H1 (cell line): ENCODE results near the gene CAMK2N2. TPM values are rescaled to one million over a fixed set of nuclear protein-coding genes. Genes with fewer than 3 reads are reported as not detected.

Source experiments
- CTCF ChIA-PET: fragments of 300-600 bp; sonication (Branson Sonifier 250); formaldehyde crosslinking; loops from one replicate; lab custom pipeline; 2021; ENCODE audit not compliant: partially characterized antibody; lab: Charles Lee
- POLR2A ChIA-PET: fragments of 300-600 bp; sonication (Branson Sonifier 250); formaldehyde crosslinking; loops from one replicate; lab custom pipeline; 2021; ENCODE audit warnings: inconsistent platforms; ENCODE audit not compliant: partially characterized antibody; lab: Charles Lee
- DNase-seq, 2 experiments: peaks; one replicate each; pipeline versions ENCODE4 v3.0.0 to v3.0.0-alpha.2; 2010 to 2022; ENCODE audit warnings: low spot score in 2 of 2, low read depth in 1 of 2, mixed read lengths in 1 of 2
- FAIRE-seq: peaks from 2 replicates; lab custom pipeline; 2011; peaks lifted over from hg19 to GRCh38; lab: Jason Lieb, UNC
- H2AFZ ChIP-seq: 2 replicates; pipeline ENCODE4 v1.8.1; 2012; ENCODE audit warnings: low read length, inconsistent platforms
- H2AK5ac ChIP-seq: 2 replicates; pipeline ENCODE4 v1.6.1; 2013; ENCODE audit warnings: low read depth, low read length
- H2BK120ac ChIP-seq: replicated peaks from 2 replicates; pipeline ENCODE3; 2013; ENCODE audit warnings: low read depth, low read length, inconsistent platforms
- H2BK12ac ChIP-seq: 2 replicates; pipeline ENCODE4 v1.6.1; 2013; ENCODE audit warnings: low read depth, low read length
- H2BK15ac ChIP-seq: 2 replicates; pipeline ENCODE4 v1.6.1; 2013; ENCODE audit warnings: low read length
- H2BK20ac ChIP-seq: 2 replicates; pipeline ENCODE4 v1.6.1; 2013; ENCODE audit warnings: low read length
- H2BK5ac ChIP-seq: 2 replicates; pipeline ENCODE4 v1.6.1; 2013; ENCODE audit warnings: low read depth, low read length
- H3K14ac ChIP-seq: 2 replicates; pipeline ENCODE4 v1.6.1; 2013; ENCODE audit warnings: inconsistent platforms; ENCODE audit not compliant: insufficient read length
- H3K18ac ChIP-seq: 2 replicates; pipeline ENCODE4 v1.6.1; 2013; ENCODE audit warnings: low read length; ENCODE audit errors: extremely low read depth
- H3K23ac ChIP-seq: 2 replicates; pipeline ENCODE4 v1.6.1; 2013; ENCODE audit warnings: inconsistent platforms; ENCODE audit not compliant: insufficient read length
- H3K23me2 ChIP-seq: 2 replicates; pipeline ENCODE4 v1.6.1; 2013; ENCODE audit warnings: low read depth, low read length
- H3K27ac ChIP-seq: 2 replicates; pipeline ENCODE4 v1.6.1; 2011; ENCODE audit warnings: low read depth, low read length, inconsistent platforms
- H3K27me3 ChIP-seq, 4 experiments: replicated peaks in 1 of 4; 1 replicate in 1 of 4; 2 replicates in 3 of 4; pipeline versions ENCODE4 v1.6.1 to v1.8.1; 2011 to 2013; ENCODE audit warnings: low read length in 3 of 4, mild to moderate bottlenecking in 3 of 4, inconsistent platforms in 2 of 4, mixed read lengths in 2 of 4, moderate library complexity in 1 of 4; ENCODE audit not compliant: control insufficient read depth in 3 of 4, insufficient read depth in 3 of 4; ENCODE audit errors: extremely low read depth in 1 of 4
- H3K36me3 ChIP-seq, 4 experiments: 2 replicates each; pipeline versions ENCODE4 v1.6.1 to v1.8.1; 2011 to 2013; ENCODE audit warnings: mild to moderate bottlenecking in 4 of 4, low read length in 3 of 4, moderate library complexity in 2 of 4, control low read depth in 1 of 4, inconsistent platforms in 1 of 4; ENCODE audit not compliant: insufficient read depth in 4 of 4, control insufficient read depth in 2 of 4
- H3K4ac ChIP-seq: replicated peaks from 2 replicates; pipeline ENCODE3; 2013; ENCODE audit warnings: low read length, low read depth, mixed read lengths, inconsistent platforms; ENCODE audit not compliant: insufficient read length
- H3K4me1 ChIP-seq, 4 experiments: replicated peaks in 1 of 4; 1 replicate in 1 of 4; 2 replicates in 3 of 4; pipeline versions ENCODE4 v1.6.1 to v1.8.1; 2011 to 2013; ENCODE audit warnings: low read length in 3 of 4, inconsistent platforms in 2 of 4, mixed read lengths in 1 of 4; ENCODE audit not compliant: insufficient read depth in 4 of 4, control insufficient read depth in 3 of 4
- H3K4me2 ChIP-seq, 2 experiments: 2 replicates each; pipeline versions ENCODE4 v1.6.1 to v1.8.1; 2011 to 2013; ENCODE audit warnings: low read depth in 2 of 2, low read length in 2 of 2, control low read depth in 1 of 2, inconsistent platforms in 1 of 2, mild to moderate bottlenecking in 1 of 2; ENCODE audit not compliant: insufficient read depth in 1 of 2
- H3K4me3 ChIP-seq, 4 experiments: fragments of 200-600, 300-600 bp in 1 of 4; sonication (generic), shearing (Covaris generic), sonication (Bioruptor Twin) in 1 of 4; 2 replicates each; pipeline versions ENCODE4 v1.5.1 to v1.8.1; 2011 to 2016; ENCODE audit warnings: low read length in 4 of 4, low read depth in 3 of 4, control low read depth in 2 of 4, inconsistent platforms in 2 of 4, mild to moderate bottlenecking in 2 of 4, mixed read lengths in 1 of 4, moderate library complexity in 1 of 4; ENCODE audit not compliant: insufficient read depth in 2 of 4; ENCODE audit errors: extremely low read depth in 1 of 4
- H3K56ac ChIP-seq: replicated peaks from 2 replicates; pipeline ENCODE3; 2013; ENCODE audit warnings: low read depth, mild to moderate bottlenecking, mixed read lengths, low read length, inconsistent platforms; ENCODE audit not compliant: insufficient read length
- H3K79me1 ChIP-seq: 2 replicates; pipeline ENCODE4 v1.6.1; 2013; ENCODE audit warnings: low read depth, low read length, control low read depth
- H3K79me2 ChIP-seq, 2 experiments: 2 replicates each; pipeline versions ENCODE4 v1.6.1 to v1.8.1; 2012 to 2013; ENCODE audit warnings: low read length in 2 of 2, mild to moderate bottlenecking in 2 of 2, inconsistent platforms in 1 of 2; ENCODE audit not compliant: insufficient read depth in 2 of 2, control insufficient read depth in 1 of 2
- H3K9ac ChIP-seq, 4 experiments: replicated peaks in 1 of 4; 1 replicate in 1 of 4; 2 replicates in 3 of 4; pipeline versions ENCODE4 v1.6.1 to v1.8.1; 2011 to 2013; ENCODE audit warnings: low read depth in 3 of 4, low read length in 3 of 4, control low read depth in 2 of 4, mild to moderate bottlenecking in 2 of 4, moderate library complexity in 2 of 4, inconsistent platforms in 1 of 4; ENCODE audit errors: extremely low read depth in 1 of 4
- H3K9me3 ChIP-seq, 2 experiments: 2 replicates each; pipeline versions ENCODE4 v1.6.1 to v1.8.1; 2012 to 2013; ENCODE audit warnings: mild to moderate bottlenecking in 2 of 2, moderate library complexity in 2 of 2, control low read depth in 1 of 2, inconsistent platforms in 1 of 2, low read depth in 1 of 2, low read length in 1 of 2, mixed read lengths in 1 of 2; ENCODE audit not compliant: insufficient read depth in 2 of 2
- H4K20me1 ChIP-seq, 2 experiments: replicated peaks in 1 of 2; 2 replicates each; pipeline versions ENCODE3 to v1.8.1; 2011 to 2013; ENCODE audit warnings: inconsistent platforms in 2 of 2, low read length in 2 of 2, mild to moderate bottlenecking in 1 of 2; ENCODE audit not compliant: insufficient read depth in 2 of 2, control insufficient read depth in 1 of 2
- H4K5ac ChIP-seq: 2 replicates; pipeline ENCODE4 v1.6.1; 2013; ENCODE audit warnings: low read length, low read depth, mixed read lengths, inconsistent platforms; ENCODE audit not compliant: insufficient read length
- H4K8ac ChIP-seq: 2 replicates; pipeline ENCODE4 v1.8.0; 2013; ENCODE audit warnings: mild to moderate bottlenecking, moderate library complexity, low read length, inconsistent platforms; ENCODE audit not compliant: insufficient read depth; ENCODE audit errors: extremely low read depth
- H4K91ac ChIP-seq: replicated peaks from 2 replicates; pipeline ENCODE3; 2013; ENCODE audit warnings: low read length, mixed read lengths, inconsistent platforms; ENCODE audit not compliant: insufficient read length
- ATF3 ChIP-seq: IDR thresholded peaks from 2 replicates; pipeline ENCODE4 v1.6.1; 2011; ENCODE audit warnings: low read depth, mild to moderate bottlenecking, low read length; ENCODE audit not compliant: insufficient read depth
- CEBPB ChIP-seq: IDR thresholded peaks from 2 replicates; pipeline ENCODE4 v1.6.1; 2012; ENCODE audit warnings: low read depth, low read length
- CREB1 ChIP-seq: IDR thresholded peaks from 2 replicates; pipeline ENCODE4 v1.6.1; 2012; ENCODE audit warnings: inconsistent platforms
- E2F6 ChIP-seq: IDR thresholded peaks from 2 replicates; pipeline ENCODE4 v1.6.1; 2012; ENCODE audit warnings: inconsistent platforms
- FOSL1 ChIP-seq: IDR thresholded peaks from 2 replicates; pipeline ENCODE4 v1.6.1; 2011; ENCODE audit warnings: mild to moderate bottlenecking, low read depth, low read length, moderate library complexity; ENCODE audit not compliant: insufficient read depth
- MAX ChIP-seq: IDR thresholded peaks from 2 replicates; pipeline ENCODE4 v1.6.1; 2012; ENCODE audit warnings: inconsistent platforms
- NANOG ChIP-seq: IDR thresholded peaks from 2 replicates; pipeline ENCODE4 v1.6.1; 2011; ENCODE audit warnings: low read length, low read depth, mild to moderate bottlenecking, inconsistent platforms; ENCODE audit not compliant: insufficient read depth, poor library complexity, severe bottlenecking
- POLR2A ChIP-seq, 2 experiments: IDR thresholded peaks; 1 replicate in 1 of 2; 2 replicates in 1 of 2; pipeline ENCODE4 v1.6.1; 2011; ENCODE audit warnings: low read depth in 2 of 2, low read length in 2 of 2, mild to moderate bottlenecking in 2 of 2; ENCODE audit errors: control extremely low read depth in 1 of 2
- RFX5 ChIP-seq: IDR thresholded peaks from 2 replicates; pipeline ENCODE4 v1.6.1; 2011; ENCODE audit warnings: low read depth, low read length, improper control_type of control experiment, borderline replicate concordance
- SP4 ChIP-seq: IDR thresholded peaks from 2 replicates; pipeline ENCODE4 v1.6.1; 2012; ENCODE audit warnings: low read length, inconsistent platforms
- TAF1 ChIP-seq: IDR thresholded peaks from 2 replicates; pipeline ENCODE4 v1.6.1; 2011; ENCODE audit warnings: mild to moderate bottlenecking, low read depth, low read length
- TBP ChIP-seq: IDR thresholded peaks from 2 replicates; pipeline ENCODE4 v1.6.1; 2011; ENCODE audit warnings: low read depth, low read length, improper control_type of control experiment
- TCF12 ChIP-seq: IDR thresholded peaks from 2 replicates; pipeline ENCODE4 v1.6.1; 2011; ENCODE audit warnings: low read depth, mild to moderate bottlenecking, low read length
- WGBS, 2 experiments: shearing (Covaris generic) in 1 of 2; methylation state at CpG; one replicate each; pipeline versions ENCODE4 v1.1.6 to v1.1.7; 2013 to 2015; ENCODE audit warnings: low lambda C conversion rate in 2 of 2, mixed read lengths in 2 of 2, inconsistent platforms in 1 of 2, low coverage in 1 of 2, missing lambda C conversion rate in 1 of 2; ENCODE audit not compliant: insufficient replicate concordance in 2 of 2, insufficient coverage in 1 of 2, insufficient read length in 1 of 2; ENCODE audit errors: extremely low coverage in 1 of 2, missing lambda C conversion rate in 1 of 2; 5-methylcytosine and 5-hydroxymethylcytosine counted together
- polyA plus RNA-seq, 7 experiments: library from polyadenylated mRNA; depleted of rRNA in 3 of 7; stranded (reverse) in 5 of 7; unstranded in 2 of 7; fragments of >200 nt in 5 of 7; fragments of 200-250 nt in 2 of 7; gene quantifications; 1 replicate in 5 of 7; 2 replicates in 1 of 7; 4 replicates in 1 of 7; pipeline versions ENCODE4 v1.2.1 to v1.2.3, GENCODE V29; 2011 to 2013; ENCODE audit warnings: missing spikeins in 2 of 7, mixed read lengths in 2 of 7
- total RNA-seq: library from RNA; stranded (reverse); fragmentation: NEBNext Ultra II Directional; extraction: Animal tissue kit (Norgen Biotek cat#: 25700); gene quantifications from 2 replicates; pipeline ENCODE4 v1.2.1, GENCODE V29; 2021

The CAMK2N2 gene
- total and polyA plus RNA-seq, 2 of the 8 experiments (the other 6 are each of a cell fraction or from before 2014, with no cell fraction given), result 4.0 to 17.7 TPM

GRCh38 chr3:184306341-184306972 is 45.1 kb upstream of the CAMK2N2 start:
- Histone ChIP-seq H2BK12ac (no peak overlapping the region), H3K4me3 (no peak overlapping the region), H2BK15ac (no peak overlapping the region), H4K91ac (no peak overlapping the region), H3K4me1 (no peaks in the 10 kb centered on the region), H3K27ac (no peak overlapping the region), H2BK120ac (no peak overlapping the region), H3K27me3 (no peaks in the 10 kb centered on the region), H4K5ac (no peak overlapping the region), H3K18ac (no peak overlapping the region), H3K79me2 (peaks cover 0 to 3% of the 10 kb centered on the region in 2 experiments; a peak in 1 of 4 replicates), H3K56ac (no peak overlapping the region), H3K9me3 (no peaks in the 10 kb centered on the region), H2AK5ac (no peak overlapping the region), H3K79me1 (no peaks in the 10 kb centered on the region; the same call in 1 of the 2 replicates), H3K36me3 (peaks cover 54 to 74% (median 63%) of the 10 kb centered on the region in 4 experiments), H2BK5ac (no peak overlapping the region), H2AFZ (no peak overlapping the region), H3K23ac (no peak overlapping the region), H4K20me1 (peaks cover 0 to 2% of the 10 kb centered on the region in 2 experiments), H3K4me2 (no peak overlapping the region), H4K8ac (no peak overlapping the region), H3K9ac (no peak overlapping the region), H3K14ac (no peak overlapping the region), H3K4ac (no peak overlapping the region), H3K23me2 (no peaks in the 10 kb centered on the region), H2BK20ac (no peak overlapping the region)
- FAIRE-seq (no peak), DNase-seq (no peak)
- ChIA-PET CTCF (interaction anchor here (0.6 to 4.1 kb wide), 10 partner anchors 10 to 96 kb away, joined by 3 to 10 read pairs (median 5); no protein-coding TSS in a partner anchor), POLR2A (interaction anchor here (0.9 to 1.9 kb wide), 8 partner anchors 10 to 32 kb away, joined by 3 to 18 read pairs (median 4); no protein-coding TSS in a partner anchor)
- 91% methylated on average over 4 of the region's 4 CpGs; no CpG with 5 or more reads in 1 of the 2 experiments for WGBS, 2 experiments
- TF ChIP-seq ATF3 (no peak), RFX5 (no peak), FOSL1 (no peak), CREB1 (no peak), SP4 (no peak), MAX (no peak), CEBPB (no peak), POLR2A (IDR thresholded peaks at IDR 0.05; ENCODE audit: control extremely low read depth in 1 of 2, low read depth in 2 of 2, low read length in 2 of 2) (no peak), E2F6 (no peak), TAF1 (no peak), NANOG (no peak), TBP (no peak), TCF12 (no peak)
